GM19351 (cell line): ENCODE data around the gene MALRD1.
"Not testable (repeated sequence)": the region's sequence is repeated elsewhere in the genome, so short reads cannot be mapped to it uniquely, and the experiment has no call there.

ENCODE experiments used
- ATAC-seq: cut with Tn5 transposase; IDR thresholded peaks from one replicate; pipeline ENCODE4 v1.9.1; 2021; ENCODE audit warnings: mild to moderate bottlenecking, moderate library complexity; ENCODE audit not compliant: unreplicated experiment

MALRD1 gene

DNA sequence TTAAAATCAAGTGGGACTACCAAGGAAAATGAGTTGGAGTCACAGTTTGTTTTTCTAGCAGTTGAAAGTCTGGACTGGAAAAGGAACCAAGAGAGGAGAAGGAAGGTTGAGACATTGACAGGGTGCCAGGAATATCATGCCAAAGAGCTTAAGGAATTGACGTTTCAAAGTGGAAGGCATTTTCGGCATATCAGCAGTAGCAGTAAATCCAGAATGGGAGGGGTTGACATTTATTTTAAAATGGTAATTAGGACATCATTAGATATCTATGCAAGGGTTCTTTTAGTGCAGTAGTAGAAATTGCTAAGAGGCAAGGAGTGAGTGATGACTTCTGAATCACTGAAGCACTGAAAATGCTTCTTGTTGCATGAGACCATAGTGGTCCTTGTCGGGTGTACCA, 431.8 kb downstream of the MALRD1 start:
- ATAC-seq, result no peak

DNA sequence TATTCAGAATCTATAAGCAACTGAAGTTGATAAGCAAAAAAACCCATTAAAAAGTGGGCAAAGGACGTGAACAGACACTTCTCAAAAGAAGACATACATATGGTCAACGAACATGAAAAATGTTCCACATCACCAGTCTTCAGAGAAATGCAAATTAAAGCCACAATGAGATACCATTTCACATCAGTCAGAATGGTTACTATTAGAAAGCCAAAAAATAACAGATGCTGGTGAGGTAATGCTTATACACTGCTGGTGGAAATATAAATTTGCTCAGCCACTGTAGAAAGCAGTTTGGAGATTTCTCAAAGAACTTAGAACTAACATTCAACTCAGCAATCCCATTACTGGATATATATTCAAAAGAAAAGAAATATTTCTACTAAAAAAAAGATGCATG, 434.8 kb downstream of the MALRD1 start:
- no peak for ATAC-seq

DNA sequence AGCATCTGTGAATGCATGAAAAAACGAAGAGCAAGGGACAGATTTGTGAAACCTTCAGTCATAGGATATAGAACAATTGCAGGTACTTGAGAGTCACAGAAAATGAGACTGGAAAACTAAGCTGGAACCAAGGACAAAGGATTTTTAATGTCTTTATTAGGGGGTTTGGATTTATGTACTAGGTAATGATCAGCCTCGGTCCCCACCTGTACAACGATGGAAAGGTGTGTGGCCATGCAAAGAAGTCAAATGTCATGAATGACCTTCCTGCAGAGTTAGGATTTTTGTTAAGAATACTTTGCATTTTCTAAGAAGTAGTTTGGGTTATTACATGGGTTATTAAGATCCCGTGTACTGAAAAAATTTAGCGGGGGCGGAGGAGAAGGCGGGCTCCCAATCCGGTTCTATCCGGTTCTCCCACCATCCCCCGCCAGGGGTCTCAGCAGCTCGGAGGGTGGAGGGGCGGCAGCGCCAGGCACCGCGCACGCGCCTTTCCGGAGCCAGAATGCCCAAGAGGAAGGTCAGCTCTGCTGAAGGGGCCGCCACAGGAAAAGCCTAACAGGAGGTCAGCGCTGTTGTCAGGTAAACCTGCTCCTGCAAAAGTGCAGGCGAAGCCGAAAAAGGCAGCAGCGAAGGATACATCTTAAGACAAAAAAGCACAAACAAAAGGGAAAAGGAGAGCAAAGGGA, 440.1 kb downstream of the MALRD1 start:
- ATAC-seq, result no peak

DNA sequence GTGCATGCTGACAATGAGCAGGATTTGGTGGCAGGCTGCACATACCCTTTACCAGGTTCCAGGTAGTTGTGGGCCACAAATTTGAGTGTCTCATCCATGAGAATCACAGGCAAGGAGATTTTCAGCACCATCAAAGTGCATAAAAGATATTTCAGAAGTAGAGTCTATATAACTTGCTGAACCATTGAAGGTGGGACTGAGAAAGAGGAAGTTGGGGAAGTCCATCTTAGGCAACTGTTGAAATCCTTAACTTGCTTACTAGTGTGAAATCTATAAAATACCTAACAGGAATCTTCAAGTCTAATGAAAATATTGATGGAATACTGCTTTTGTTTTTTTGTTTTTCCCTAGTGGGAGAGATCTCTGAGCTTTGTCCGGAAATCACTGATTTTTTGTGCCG, 442.6 kb downstream of the MALRD1 start:
- ATAC-seq, result no peak

GRCh38 chr10:19493917-19494316, 445.3 kb downstream of the MALRD1 start:
- no peak for ATAC-seq

DNA sequence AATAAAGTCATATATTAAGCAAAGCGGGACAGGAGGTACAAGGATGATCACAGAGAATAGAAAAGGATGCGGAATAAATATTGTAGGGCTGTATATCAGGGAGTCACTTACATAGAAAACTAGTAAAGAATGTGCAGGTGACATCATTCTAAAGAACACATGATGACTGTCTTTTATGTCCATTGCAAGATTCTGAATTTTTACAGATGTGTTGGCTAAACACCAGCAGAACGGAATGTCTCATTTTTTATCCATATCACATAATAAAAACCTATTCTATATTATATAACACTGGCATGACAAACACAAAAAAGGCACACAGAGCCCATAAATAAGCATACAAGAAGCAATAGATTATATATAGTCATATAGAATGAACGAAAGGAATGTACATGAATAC, 448.4 kb downstream of the MALRD1 start:
- no peak for ATAC-seq

DNA sequence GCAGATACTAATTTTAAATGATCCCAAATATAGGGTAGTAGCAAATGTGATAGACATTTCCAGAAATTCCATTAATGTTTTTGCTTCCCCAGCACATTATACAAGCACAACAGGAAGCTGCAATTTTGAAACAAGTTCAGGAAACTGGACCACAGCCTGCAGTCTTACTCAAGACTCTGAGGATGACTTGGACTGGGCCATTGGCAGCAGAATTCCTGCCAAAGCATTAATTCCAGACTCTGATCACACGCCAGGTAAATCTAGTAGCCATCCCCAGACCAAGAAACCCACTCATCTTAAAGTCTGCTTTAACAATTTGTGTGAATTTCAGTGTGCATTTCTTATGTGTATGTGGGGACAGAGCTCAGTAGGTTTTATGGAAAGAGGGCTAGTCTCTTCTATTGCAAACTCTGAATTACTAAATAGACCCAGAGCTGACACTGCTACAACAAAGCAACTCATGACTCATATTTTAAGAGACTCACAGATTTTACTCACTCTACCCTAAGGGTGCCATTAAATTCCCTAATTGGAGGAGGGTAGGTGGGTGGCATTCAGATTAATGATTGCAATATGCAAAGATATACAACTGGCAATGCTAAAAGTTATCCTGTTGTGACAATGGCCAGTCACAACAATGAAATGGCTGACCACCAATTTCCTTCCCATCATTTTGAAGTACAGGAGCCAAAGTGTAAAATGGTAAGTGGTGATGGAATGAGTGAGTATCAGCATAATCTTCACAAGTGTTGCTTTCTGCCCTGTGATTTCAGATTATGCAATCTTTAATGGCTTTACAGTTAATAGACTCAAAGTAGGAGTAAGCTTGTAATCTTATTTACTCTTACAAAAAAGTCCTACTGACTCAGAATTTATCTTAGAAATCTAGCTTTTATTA, 450.0 kb downstream of the MALRD1 start:
- ATAC-seq, result no peak

DNA sequence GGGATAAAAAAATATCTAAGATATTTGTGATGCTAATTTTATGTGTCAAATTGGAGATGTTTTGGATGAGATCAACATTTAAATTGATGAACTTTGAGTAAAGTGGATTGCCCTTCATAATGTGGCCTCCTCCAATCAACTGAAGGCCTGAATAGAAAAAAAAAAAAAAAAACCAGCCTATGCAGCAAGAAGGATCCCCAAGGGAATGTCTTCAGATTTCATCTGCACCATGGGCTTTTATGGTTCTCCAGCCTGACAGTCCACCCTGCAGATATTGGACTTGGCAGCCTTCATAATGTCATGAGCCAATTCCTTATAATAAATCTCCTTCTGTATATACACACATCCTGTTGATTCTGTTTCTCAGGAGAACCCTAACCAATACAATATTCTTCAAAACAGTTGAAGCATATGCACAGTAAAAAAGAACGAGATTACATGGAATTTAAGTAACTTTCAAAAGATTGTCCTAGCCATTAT, 450.7 kb downstream of the MALRD1 start:
- no peak for ATAC-seq

DNA sequence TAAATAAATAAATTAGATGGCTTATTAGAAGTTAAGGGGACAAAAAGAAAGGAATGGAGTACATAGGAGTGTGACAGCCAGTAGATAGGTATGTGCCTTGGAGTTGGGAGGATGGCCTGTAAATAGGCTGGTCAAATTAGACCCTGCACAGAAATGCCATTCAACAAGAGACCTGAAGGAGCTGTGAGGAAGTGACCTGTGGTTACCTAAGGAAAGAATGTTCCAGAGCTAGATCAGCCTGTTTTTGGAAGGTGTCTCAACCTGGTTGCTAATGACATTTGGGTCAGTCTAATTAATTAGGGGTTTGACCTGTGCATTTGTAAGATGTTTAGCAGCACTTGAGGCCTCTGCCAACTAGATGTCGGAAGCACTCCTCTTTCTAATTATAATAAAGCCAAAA, 452.4 kb downstream of the MALRD1 start:
- no peak for ATAC-seq

- no peak for ATAC-seq
Observed at GRCh38 chr10:19505320-19506312, 457.0 kb downstream of the MALRD1 start.

- ATAC-seq, result not testable (repeated sequence)
Observed at GRCh38 chr10:19510005-19510732, 461.6 kb downstream of the MALRD1 start.

GRCh38 chr10:19518109-19518508, 469.5 kb downstream of the MALRD1 start:
- no peak for ATAC-seq

GRCh38 chr10:19518632-19519031, 470.0 kb downstream of the MALRD1 start:
- ATAC-seq, result no peak

DNA sequence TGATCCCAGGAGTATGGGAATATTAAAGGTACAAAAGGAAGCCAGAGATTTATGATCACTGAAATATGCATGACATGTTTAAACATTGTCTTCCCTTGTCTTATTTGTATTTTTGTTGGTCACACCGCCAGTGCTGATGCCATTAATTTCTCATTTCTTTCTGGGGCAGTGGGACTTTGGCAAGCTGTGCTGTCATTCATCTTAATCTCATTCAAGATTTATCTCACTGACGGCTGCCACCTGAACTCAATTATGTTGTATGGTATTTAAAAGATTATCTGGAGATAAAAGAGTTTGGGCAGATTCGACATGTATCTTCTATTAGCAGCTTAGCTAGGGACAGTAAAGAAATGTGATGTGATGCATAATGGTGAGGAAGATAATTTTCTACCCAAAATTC, 482.7 kb downstream of the MALRD1 start:
- no peak for ATAC-seq

DNA sequence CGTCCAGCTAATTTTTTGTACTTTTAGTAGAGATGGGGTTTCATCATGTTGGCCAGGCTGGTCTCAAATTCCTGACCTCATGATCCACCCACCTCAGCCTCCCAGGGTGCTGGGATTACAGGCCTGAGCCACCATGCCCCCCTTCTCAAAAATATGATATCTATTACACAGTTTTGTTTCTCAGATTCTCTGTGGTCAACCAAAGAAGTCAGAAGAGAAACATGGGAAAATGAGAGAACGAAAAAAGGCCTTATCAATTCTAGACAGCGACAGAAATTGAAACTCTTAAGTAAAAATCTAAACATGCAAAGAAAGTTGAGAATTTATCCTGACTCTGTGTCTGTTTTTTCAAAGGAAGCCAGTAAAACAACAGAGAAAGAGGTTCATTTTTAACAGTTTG, 483.8 kb downstream of the MALRD1 start:
- ATAC-seq, result no peak

DNA sequence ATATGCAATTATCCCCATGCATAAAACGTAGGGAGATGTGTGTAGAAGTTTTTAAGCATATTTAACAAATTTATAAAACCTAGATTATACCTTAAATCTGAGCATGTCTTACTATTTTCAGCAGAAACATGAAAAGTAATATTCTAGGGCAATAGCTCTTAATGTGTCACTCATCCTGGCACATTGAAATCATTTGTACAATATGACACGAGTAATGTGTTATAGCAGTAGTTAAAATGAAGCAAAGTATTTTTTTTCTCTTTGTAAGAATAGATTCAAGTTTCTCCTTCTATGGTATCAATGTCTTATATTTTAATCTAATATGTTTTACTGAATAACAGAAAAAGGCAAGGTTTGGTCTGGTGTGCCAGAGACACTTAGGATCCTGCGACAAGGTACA, 492.7 kb downstream of the MALRD1 start:
- ATAC-seq, result no peak

DNA sequence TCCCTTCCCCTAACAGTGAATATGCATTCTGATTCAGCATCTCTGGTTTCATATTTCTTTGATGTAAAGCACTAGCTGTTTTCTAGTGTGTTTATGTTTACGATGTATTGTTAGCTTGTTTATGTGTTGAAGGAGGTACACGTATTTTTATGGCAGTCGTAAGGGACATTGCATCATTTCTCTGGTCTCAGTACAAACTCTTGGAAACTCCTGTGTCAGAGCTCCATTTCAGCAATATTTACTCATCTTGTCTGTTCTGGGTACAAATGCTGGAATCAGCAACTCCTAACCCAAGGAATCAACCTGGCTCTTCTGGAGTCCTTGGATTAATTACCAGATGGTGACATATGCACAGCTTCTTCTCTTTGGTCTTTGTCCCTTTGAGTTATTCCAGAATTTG, 497.6 kb downstream of the MALRD1 start:
- ATAC-seq, result no peak

DNA sequence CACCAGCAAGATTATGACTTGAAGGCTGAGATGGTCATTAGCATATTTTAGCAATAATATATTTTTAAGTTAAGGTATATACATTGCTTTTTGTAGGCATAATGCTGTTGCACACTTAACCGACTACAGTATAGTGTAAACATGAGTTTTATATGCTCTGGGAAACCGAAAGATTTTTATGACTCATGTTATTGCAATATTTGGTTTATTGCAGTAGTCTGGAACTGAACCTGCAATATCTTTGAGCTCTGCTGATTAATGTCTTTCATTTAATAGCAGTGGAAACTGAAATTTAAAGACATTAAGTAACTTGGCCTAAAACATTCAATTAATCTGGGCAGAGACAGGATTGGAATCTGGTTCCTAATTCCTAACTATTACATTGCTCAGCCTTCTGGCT, 500.9 kb downstream of the MALRD1 start:
- ATAC-seq, result no peak

GRCh38 chr10:19556666-19557065, 508.1 kb downstream of the MALRD1 start:
- no peak for ATAC-seq

DNA sequence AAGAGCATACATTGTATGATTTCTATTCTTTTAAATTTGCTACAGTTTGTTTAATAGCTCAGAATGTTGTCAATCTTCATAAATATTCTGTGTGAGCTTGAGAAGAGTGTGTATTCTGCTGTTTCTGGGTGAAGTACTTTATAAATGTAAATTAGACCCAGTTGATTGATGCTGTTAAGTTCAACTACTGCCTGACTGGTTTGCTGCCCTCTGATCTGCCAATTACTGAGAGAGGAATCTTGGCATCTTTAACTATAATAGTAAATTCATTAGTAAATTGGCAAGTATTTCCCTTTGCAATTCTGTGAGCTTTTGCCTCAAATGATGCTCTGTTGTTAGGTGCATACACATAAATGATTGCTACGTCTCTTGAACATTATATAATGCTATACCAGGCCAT, 512.6 kb downstream of the MALRD1 start:
- no peak for ATAC-seq
